B cell (primary cell): ENCODE data around the gene SOX6. TPM values are rescaled to one million over a fixed set of nuclear protein-coding genes. Genes with fewer than 3 reads are reported as not detected.

ENCODE experiments used
- ATAC-seq: fragments of 200-7000 bp; cut with Tn5 transposase; one replicate; pipeline ENCODE4 v1.10.0; 2021; ENCODE audit warnings: low read depth, mild to moderate bottlenecking, moderate number of reproducible peaks, moderate library complexity
- CTCF ChIA-PET: fragments of 350-600 bp; sonication (Branson Sonifier 250); formaldehyde crosslinking; loops from one replicate; lab custom pipeline; 2021; ENCODE audit warnings: antibody characterized with exemption, inconsistent platforms; lab: Charles Lee
- POLR2A ChIA-PET: fragments of 350-600 bp; sonication (Branson Sonifier 250); formaldehyde crosslinking; loops from one replicate; lab custom pipeline; 2021; ENCODE audit warnings: antibody characterized with exemption; lab: Charles Lee
- DNase-seq: peaks from one replicate; pipeline ENCODE4 v3.0.0; 2013
- H2AFZ ChIP-seq: 2 replicates; pipeline ENCODE4 v1.6.1; 2012; ENCODE audit warnings: mild to moderate bottlenecking, low read depth, low read length; ENCODE audit not compliant: insufficient read depth, poor library complexity, severe bottlenecking
- H3K27ac ChIP-seq, 2 donors: 1 replicate in 1 of 2; 2 replicates in 1 of 2; pipeline ENCODE4 v1.5.1; 2012 to 2013; ENCODE audit warnings: low read length in 2 of 2, mild to moderate bottlenecking in 2 of 2, moderate library complexity in 1 of 2
- H3K27me3 ChIP-seq, 4 experiments: fragments of 200-600 bp in 1 of 4; sonication (generic) in 1 of 4; replicated peaks in 1 of 4; 1 replicate in 2 of 4; 2 replicates in 2 of 4; pipeline versions ENCODE4 v1.6.1 to v1.7.0; 2013 to 2016; ENCODE audit warnings: low read length in 3 of 4, mild to moderate bottlenecking in 2 of 4, mixed read lengths in 1 of 4, moderate library complexity in 1 of 4; ENCODE audit not compliant: insufficient read depth in 4 of 4, control insufficient read depth in 3 of 4; ENCODE audit errors: control extremely low read depth in 1 of 4
- H3K36me3 ChIP-seq, 2 experiments: replicated peaks in 1 of 2; 1 replicate in 1 of 2; 2 replicates in 1 of 2; pipeline versions ENCODE4 v1.6.1 to v1.7.1; 2013; ENCODE audit warnings: low read length in 1 of 2; ENCODE audit not compliant: insufficient read depth in 2 of 2, control insufficient read depth in 1 of 2; ENCODE audit errors: control extremely low read depth in 1 of 2, extremely low read depth in 1 of 2
- H3K4me1 ChIP-seq, 2 donors: fragments of 200-600 bp in 1 of 2; sonication (generic) in 1 of 2; 1 replicate in 1 of 2; 2 replicates in 1 of 2; pipeline versions ENCODE4 v1.5.1 to v1.6.1; 2013 to 2017; ENCODE audit warnings: low read length in 2 of 2; ENCODE audit not compliant: control insufficient read depth in 2 of 2, insufficient read depth in 2 of 2
- H3K4me2 ChIP-seq: replicated peaks from 2 replicates; pipeline ENCODE3; 2012; ENCODE audit warnings: mild to moderate bottlenecking, low read depth, low read length; ENCODE audit not compliant: poor library complexity, severe bottlenecking
- H3K4me3 ChIP-seq, 5 experiments: fragments of 200-600 bp in 1 of 5; sonication (generic) in 1 of 5; 1 replicate in 3 of 5; 2 replicates in 2 of 5; pipeline versions ENCODE4 v1.5.1 to v1.7.0; 2011 to 2016; ENCODE audit warnings: low read length in 4 of 5, mild to moderate bottlenecking in 4 of 5, low read depth in 2 of 5, control low read depth in 1 of 5, moderate library complexity in 1 of 5; ENCODE audit not compliant: insufficient read depth in 1 of 5; ENCODE audit errors: control extremely low read depth in 1 of 5, extremely low read depth in 1 of 5
- H3K79me2 ChIP-seq: fragments of 200-600 bp; sonication (generic); one replicate; pipeline ENCODE4 v1.6.0; 2016; ENCODE audit warnings: low read length; ENCODE audit not compliant: control insufficient read depth, insufficient read depth
- H3K9ac ChIP-seq: fragments of 200-600 bp; sonication (generic); 2 replicates; pipeline ENCODE4 v1.6.1; 2017; ENCODE audit warnings: mild to moderate bottlenecking, low read length, moderate library complexity
- H3K9me3 ChIP-seq, 3 donors: one replicate each; pipeline versions ENCODE4 v1.6.1 to v1.7.1; 2013; ENCODE audit warnings: low read length in 2 of 3; ENCODE audit not compliant: control insufficient read depth in 2 of 3, insufficient read depth in 1 of 3; ENCODE audit errors: control extremely low read depth in 1 of 3
- H4K20me1 ChIP-seq: 2 replicates; pipeline ENCODE4 v1.6.0; 2012; ENCODE audit warnings: mild to moderate bottlenecking, low read length; ENCODE audit not compliant: insufficient read depth, control insufficient read depth, poor library complexity, severe bottlenecking
- H3K27ac Mint-ChIP-seq: one replicate; pipeline ENCODE4 v1.8.0; 2021; ENCODE audit warnings: mixed read lengths
- H3K27me3 Mint-ChIP-seq: one replicate; pipeline ENCODE4 v1.8.0; 2021; ENCODE audit warnings: mixed read lengths
- H3K4me1 Mint-ChIP-seq: one replicate; pipeline ENCODE4 v1.8.0; 2021; ENCODE audit warnings: mixed read lengths
- H3K4me3 Mint-ChIP-seq: one replicate; pipeline ENCODE4 v1.8.0; 2021; ENCODE audit warnings: mixed read lengths
- H3K9me3 Mint-ChIP-seq: one replicate; pipeline ENCODE4 v1.8.0; 2022; ENCODE audit warnings: mixed read lengths; ENCODE audit not compliant: insufficient read depth
- CTCF ChIP-seq: fragments of 200-600 bp; IDR thresholded peaks from one replicate; pipeline ENCODE4 v1.8.0; 2022; ENCODE audit warnings: antibody characterized with exemption, mild to moderate bottlenecking
- EZH2 ChIP-seq: IDR thresholded peaks from 2 replicates; pipeline ENCODE4 v1.6.1; 2012; ENCODE audit warnings: borderline replicate concordance, low read depth, mild to moderate bottlenecking, moderate library complexity, low read length; ENCODE audit not compliant: insufficient read depth, poor library complexity, severe bottlenecking
- WGBS: methylation state at CpG from one replicate; pipeline ENCODE4 v1.1.5; 2013; ENCODE audit warnings: missing lambda C conversion rate; ENCODE audit not compliant: insufficient coverage; 5-methylcytosine and 5-hydroxymethylcytosine counted together
- intact Hi-C: fragments of 100-400 bp; cut with micrococcal nuclease; formaldehyde crosslinking; loops from one replicate; pipeline ENCODE4 v1.10.0; 2022
- polyA plus RNA-seq: library from polyadenylated mRNA; depleted of rRNA; stranded (reverse); fragments of >200 nt; gene quantifications from 2 replicates; pipeline ENCODE4 v1.2.3, GENCODE V29; 2012
- total RNA-seq, 2 donors: library from RNA; stranded (reverse); fragments of 120-200 nt in 1 of 2; gene quantifications; 1 replicate in 1 of 2; 2 replicates in 1 of 2; pipeline versions ENCODE4 v1.2.3 to v1.2.4, GENCODE V29; 2013 to 2022

SOX6 gene
- total and polyA plus RNA-seq, 2 donors (not counting 1 experiment from before 2014, with no cell fraction given), result not detected

- no peaks in the 10 kb centered on the region for H3K9me3 Mint-ChIP-seq
- H3K27ac Mint-ChIP-seq, result no peak overlapping the region
- H3K4me3 Mint-ChIP-seq, result no peak overlapping the region
- Histone ChIP-seq H3K9me3 (peaks cover 0 to 4% (median 0%) of the 10 kb centered on the region in 3 donors), H3K4me3 (no peak overlapping the region), H2AFZ (no peak overlapping the region), H3K79me2 (no peaks in the 10 kb centered on the region), H3K9ac (no peak overlapping the region), H3K27ac (no peak overlapping the region), H3K27me3 (no peaks in the 10 kb centered on the region), H3K4me1 (no peaks in the 10 kb centered on the region), H3K36me3 (no peaks in the 10 kb centered on the region), H4K20me1 (no peaks in the 10 kb centered on the region), H3K4me2 (no peak overlapping the region)
- TF ChIP-seq CTCF, result no peak
- TF ChIP-seq EZH2, result no peak
- CTCF ChIA-PET, result no interaction called here
- no peaks in the 10 kb centered on the region for H3K27me3 Mint-ChIP-seq
- H3K4me1 Mint-ChIP-seq, result no peaks in the 10 kb centered on the region
- intact Hi-C loops, result no loop called here
- POLR2A ChIA-PET, result no interaction called here
- no peak for ATAC-seq
- WGBS, result no CpG with 5 or more reads among the region's 2 CpGs
- DNase-seq, result no peak
Measured at GRCh38 chr11:16153951-16154350, 202.4 kb downstream of the SOX6 start.

- Histone ChIP-seq H3K9ac (no peak overlapping the region), H3K27ac (no peak overlapping the region), H3K27me3 (no peaks in the 10 kb centered on the region), H3K9me3 (peaks cover 0 to 4% (median 0%) of the 10 kb centered on the region in 3 donors), H3K36me3 (no peaks in the 10 kb centered on the region), H3K79me2 (no peaks in the 10 kb centered on the region), H2AFZ (no peak overlapping the region), H4K20me1 (no peaks in the 10 kb centered on the region), H3K4me2 (no peak overlapping the region), H3K4me3 (no peak overlapping the region), H3K4me1 (no peaks in the 10 kb centered on the region)
- ATAC-seq, result no peak
- peaks cover 1% of the 10 kb centered on the region for H3K9me3 Mint-ChIP-seq
- ChIA-PET POLR2A (no interaction called here), CTCF (no interaction called here)
- no peak for DNase-seq
- no peak overlapping the region for H3K4me3 Mint-ChIP-seq
- no peak overlapping the region for H3K27ac Mint-ChIP-seq
- WGBS, result 89% methylated on average over 4 of the region's 6 CpGs
- intact Hi-C loops, result no loop called here
- TF ChIP-seq EZH2 (no peak), CTCF (no peak)
- no peaks in the 10 kb centered on the region for H3K27me3 Mint-ChIP-seq
- no peaks in the 10 kb centered on the region for H3K4me1 Mint-ChIP-seq
Measured at GRCh38 chr11:16151138-16151537, 205.2 kb downstream of the SOX6 start.
